Right lobe of liver (tissue), 4 donors: ENCODE data around the gene KATNIP.

Experiments
- CTCF ChIP-seq, 4 donors: fragments of 200-600 bp in 3 of 4; fragments of 450-650 bp in 1 of 4; IDR thresholded peaks; one replicate each; pipeline versions ENCODE4 v1.5.1 to v1.8.0; 2016 to 2022; ENCODE audit warnings: antibody characterized with exemption in 4 of 4, mild to moderate bottlenecking in 2 of 4
- POLR2A ChIP-seq: fragments of 450-650 bp; IDR thresholded peaks from one replicate; pipeline ENCODE4 v1.6.1; 2017; ENCODE audit warnings: antibody characterized with exemption, mild to moderate bottlenecking
- donor health status: DM: no; HTN: no; CAD: no.
- donor health status: DM: no; HTN: no; CAD: no.
- donor health status: DM: no; HTN: yes; CAD: no.

- TF ChIP-seq CTCF (IDR thresholded peaks at IDR 0.05) (no peak), POLR2A (no peak)
These were observed 35.3 kb downstream of the KATNIP start for GRCh38 chr16:27585200-27585599.
